ENCODE data around the gene MPIG6B.

MPIG6B gene

DNA sequence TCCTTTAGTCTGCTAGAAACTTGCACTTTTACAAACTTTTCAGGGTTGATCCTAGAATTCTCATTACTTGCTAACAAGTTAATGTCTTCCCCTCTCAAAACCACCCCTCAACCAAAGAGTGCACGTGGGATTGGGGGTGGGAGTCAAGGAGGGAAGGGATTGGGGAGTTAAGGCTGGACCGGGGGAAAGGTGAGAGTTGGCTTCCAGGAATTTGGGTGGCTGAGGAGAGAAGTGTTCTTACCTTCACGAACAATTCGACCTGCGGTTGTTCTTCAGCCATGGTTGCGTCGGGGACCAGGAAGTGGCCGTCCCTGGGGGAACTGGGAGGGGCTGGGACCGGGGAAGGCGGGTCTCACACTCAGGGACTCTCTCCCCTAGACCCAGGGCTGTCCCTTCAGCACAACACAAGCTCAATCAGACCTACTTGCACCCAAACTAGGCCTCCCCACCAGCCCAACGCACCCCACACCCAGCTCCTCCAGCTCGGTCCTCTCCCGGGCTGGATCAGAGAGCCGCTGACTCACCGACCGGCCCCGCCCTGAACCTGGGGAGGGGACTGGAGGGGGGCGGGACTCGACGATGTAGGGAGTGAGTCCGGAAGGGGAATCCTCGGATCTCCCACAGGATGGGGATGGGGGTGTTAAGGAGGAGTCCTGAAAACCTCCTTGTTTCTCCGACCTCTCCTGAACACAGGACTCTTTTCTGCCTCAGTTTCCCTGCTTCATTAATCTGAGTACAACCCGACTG lies 13.0 kb downstream of the MPIG6B start, which contains the start of gene CLIC1:
Gene CLIC1 (minus strand): TSS at position 510 of the 747 bp plus-strand sequence. CDS start 230 bp downstream, at position 280.
- TF ChIP-seq, protein P1, sequence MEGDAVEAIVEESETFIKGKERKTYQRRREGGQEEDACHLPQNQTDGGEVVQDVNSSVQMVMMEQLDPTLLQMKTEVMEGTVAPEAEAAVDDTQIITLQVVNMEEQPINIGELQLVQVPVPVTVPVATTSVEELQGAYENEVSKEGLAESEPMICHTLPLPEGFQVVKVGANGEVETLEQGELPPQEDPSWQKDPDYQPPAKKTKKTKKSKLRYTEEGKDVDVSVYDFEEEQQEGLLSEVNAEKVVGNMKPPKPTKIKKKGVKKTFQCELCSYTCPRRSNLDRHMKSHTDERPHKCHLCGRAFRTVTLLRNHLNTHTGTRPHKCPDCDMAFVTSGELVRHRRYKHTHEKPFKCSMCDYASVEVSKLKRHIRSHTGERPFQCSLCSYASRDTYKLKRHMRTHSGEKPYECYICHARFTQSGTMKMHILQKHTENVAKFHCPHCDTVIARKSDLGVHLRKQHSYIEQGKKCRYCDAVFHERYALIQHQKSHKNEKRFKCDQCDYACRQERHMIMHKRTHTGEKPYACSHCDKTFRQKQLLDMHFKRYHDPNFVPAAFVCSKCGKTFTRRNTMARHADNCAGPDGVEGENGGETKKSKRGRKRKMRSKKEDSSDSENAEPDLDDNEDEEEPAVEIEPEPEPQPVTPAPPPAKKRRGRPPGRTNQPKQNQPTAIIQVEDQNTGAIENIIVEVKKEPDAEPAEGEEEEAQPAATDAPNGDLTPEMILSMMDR (IDR thresholded peaks at IDR 0.05): no peak
- no peak for TF ChIP-seq ZFX (IDR thresholded peaks at IDR 0.05; ENCODE audit: borderline replicate concordance)
- peak within 1 kb of the TSS; percentile 99 for H3K27ac ChIP-seq

DNA sequence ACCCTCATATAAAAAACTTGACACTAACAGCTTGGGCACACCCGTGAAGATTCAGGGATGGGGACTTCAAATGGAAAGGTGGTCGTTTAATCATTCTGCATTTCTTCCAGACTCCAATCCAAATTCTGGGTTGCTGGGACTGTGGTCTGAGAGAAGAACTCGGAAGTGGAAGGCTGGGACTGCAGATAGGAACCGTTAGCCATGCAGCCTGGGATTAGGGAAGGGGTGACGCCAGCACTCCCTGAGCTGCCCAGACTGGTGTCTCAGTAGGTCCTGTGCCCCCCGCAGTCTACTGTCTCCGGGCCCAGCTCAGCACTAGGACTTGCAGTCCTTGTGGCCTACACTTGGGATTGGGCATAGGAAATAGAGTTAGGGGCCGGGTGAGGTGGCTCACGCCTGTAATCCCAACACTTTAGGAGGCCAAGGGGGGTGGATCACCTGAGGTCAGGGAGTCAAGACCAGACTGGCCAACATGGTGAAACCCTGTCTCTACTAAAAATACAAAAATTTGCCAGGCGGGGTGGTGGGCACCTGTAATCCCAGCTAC lies 13.7 kb downstream of the MPIG6B start:
- peak overlapping the region; percentile 99 for H3K27ac ChIP-seq
- no peak for TF ChIP-seq ZFX (IDR thresholded peaks at IDR 0.05; ENCODE audit: borderline replicate concordance)
- TF ChIP-seq, protein P1 (IDR thresholded peaks at IDR 0.05): no peak

DNA sequence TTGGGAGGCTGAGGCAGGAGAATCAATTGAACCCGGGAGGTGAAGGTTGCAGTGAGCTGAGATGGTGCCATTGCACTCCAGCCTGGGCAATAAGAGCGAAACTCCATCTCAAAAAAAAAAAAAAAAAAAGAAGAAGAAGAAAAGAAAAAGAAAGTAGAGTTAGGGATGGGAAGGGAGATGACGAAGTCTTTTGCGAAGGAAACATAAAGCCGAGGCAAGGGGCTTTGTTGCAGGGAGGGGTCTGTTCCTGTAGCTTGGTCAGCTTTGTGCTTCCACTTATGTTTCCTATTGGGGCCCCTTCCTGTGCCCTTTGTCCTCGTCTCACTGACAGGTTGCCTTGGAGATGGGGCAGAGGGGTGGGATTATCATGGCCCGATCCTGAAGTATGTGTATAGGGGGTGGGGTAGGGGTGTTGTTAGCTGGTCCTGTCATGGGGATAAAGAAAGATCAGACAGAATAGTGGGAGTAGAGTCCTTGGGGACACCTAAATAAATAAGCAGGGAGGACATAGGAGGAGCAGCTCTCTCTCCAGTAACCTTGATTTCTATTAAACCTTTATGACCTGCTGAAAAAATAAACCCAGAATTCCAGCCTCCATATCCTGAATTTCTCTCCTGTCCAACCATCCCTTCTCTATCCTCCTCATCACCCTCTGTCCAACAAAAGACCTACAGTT lies 14.3 kb downstream of the MPIG6B start:
- no peak for TF ChIP-seq ZFX (IDR thresholded peaks at IDR 0.05; ENCODE audit: borderline replicate concordance)
- TF ChIP-seq, protein P1 (IDR thresholded peaks at IDR 0.05): no peak
- H3K27ac ChIP-seq: peak overlapping the region; percentile 99

DNA sequence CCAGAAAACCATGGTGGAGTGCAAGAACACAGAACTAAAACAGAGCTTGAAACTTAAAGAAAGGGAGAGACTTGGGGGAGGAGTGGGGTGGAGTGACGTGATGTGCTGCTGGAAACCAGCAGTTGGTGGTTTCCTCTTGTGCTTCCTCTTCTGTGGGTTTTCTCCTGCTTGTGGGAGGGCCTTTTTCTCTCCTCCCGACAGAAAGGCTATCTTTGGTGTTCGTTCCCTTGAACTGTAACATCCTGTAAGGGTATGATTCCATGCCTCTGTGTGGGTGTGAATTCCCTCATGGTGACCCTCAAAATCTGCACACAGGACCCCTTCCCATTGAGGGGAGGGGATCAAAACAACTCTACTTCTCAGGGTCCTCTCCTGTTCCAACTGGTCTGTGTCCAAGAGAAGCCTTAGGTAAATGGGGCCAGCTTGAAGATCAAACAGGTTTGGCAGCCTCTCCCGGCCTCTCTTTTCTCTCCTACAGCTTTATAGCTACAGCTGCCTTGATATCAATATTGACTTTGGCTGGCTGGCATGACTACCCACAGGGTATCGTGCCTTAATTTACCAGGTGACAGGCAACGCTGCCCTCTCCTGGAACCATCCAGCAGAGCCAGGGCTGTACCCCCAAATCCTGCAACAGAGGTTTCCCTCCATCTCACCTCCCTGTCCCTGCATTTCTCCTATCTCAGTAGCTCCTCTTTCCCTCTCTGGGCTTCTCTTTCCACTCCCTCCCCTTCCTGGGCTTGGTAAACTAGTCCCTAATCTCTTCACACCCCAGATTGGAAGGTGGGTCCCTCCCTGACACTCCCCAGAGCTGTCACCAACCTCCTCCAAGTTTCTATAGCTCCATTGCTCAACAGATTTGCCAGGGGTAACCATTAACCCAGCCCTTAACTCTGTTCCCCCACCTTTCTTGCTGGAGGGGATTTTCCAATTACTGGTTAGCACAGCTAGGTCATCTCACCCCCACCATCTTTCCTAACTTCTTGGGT lies 15.1 kb downstream of the MPIG6B start:
- TF ChIP-seq, protein P1 (IDR thresholded peaks at IDR 0.05): peak; percentile 59
- TF ChIP-seq ZFX (IDR thresholded peaks at IDR 0.05; ENCODE audit: borderline replicate concordance): no peak
- peak overlapping the region; percentile 99 for H3K27ac ChIP-seq

DNA sequence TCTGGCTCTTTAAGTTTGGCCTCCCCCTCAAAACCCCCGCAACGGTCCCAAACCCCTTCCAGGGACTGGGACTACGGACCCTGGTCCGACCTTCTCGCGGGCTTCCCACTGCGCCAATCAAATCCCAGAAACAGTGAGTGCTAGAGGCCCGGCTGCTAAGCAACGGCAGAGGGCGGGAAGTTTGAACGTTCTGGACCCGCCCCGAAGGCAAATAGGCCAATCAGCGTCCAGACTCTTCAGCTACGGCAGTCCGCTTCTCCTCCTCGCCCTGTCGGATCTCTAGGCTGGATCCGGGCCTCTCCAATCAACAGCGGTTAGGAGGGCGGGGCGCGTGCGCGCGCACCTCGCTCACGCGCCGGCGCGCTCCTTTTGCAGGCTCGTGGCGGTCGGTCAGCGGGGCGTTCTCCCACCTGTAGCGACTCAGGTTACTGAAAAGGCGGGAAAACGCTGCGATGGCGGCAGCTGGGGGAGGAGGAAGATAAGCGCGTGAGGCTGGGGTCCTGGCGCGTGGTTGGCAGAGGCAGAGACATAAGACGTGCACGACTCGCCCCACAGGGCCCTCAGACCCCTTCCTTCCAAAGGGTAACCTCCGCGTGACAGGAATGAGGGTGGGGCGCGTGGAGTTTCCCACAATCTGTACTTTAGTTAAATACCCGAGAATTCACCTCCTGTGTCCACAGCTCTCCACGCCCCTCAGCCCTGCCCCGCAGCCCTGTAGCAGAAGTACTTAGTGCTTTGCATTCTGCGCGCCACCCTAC lies 16.6 kb downstream of the MPIG6B start, which contains the start of gene MSH5:
Gene MSH5 (plus strand): TSS at position 367 of the 758 bp plus-strand sequence. CDS start 462 bp downstream, outside the sequence.
- TF ChIP-seq, protein P1 (IDR thresholded peaks at IDR 0.05): no peak
- no peak for TF ChIP-seq ZFX (IDR thresholded peaks at IDR 0.05; ENCODE audit: borderline replicate concordance)
- H3K27ac ChIP-seq: peak within 1 kb of the TSS; percentile 99

All from 22Rv1 (cell line).